HG03571 (cell line): ENCODE data around the gene SLC25A25.
"Not testable (repeated sequence)": the region's sequence is repeated elsewhere in the genome, so short reads cannot be mapped to it uniquely, and the experiment has no call there.

Experiments used
- ATAC-seq: cut with Tn5 transposase; IDR thresholded peaks from one replicate; pipeline ENCODE4 v1.9.1; 2021; ENCODE audit not compliant: unreplicated experiment

Gene SLC25A25

GRCh38 chr9:128051932-128052709 lies 15.9 kb upstream of the SLC25A25 start:
- no peak for ATAC-seq

GRCh38 chr9:128053560-128053959 lies 14.5 kb upstream of the SLC25A25 start:
- no peak for ATAC-seq

GRCh38 chr9:128054087-128054486 lies 13.9 kb upstream of the SLC25A25 start:
- no peak for ATAC-seq

GRCh38 chr9:128055344-128056040 lies 12.5 kb upstream of the SLC25A25 start:
- ATAC-seq = no peak

- ATAC-seq = no peak
Measured at GRCh38 chr9:128056086-128056485, 11.9 kb upstream of the SLC25A25 start.

GRCh38 chr9:128056887-128057723 lies 10.9 kb upstream of the SLC25A25 start:
- no peak for ATAC-seq

- no peak for ATAC-seq
Measured at GRCh38 chr9:128057724-128058409, 10.2 kb upstream of the SLC25A25 start.

- no peak for ATAC-seq
Measured at GRCh38 chr9:128059365-128059983, 8.6 kb upstream of the SLC25A25 start.

- no peak for ATAC-seq
Measured at GRCh38 chr9:128061275-128061960, 6.6 kb upstream of the SLC25A25 start.

- ATAC-seq = no peak
Measured at GRCh38 chr9:128062279-128062678, 5.8 kb upstream of the SLC25A25 start.

GRCh38 chr9:128062846-128063831 lies 4.9 kb upstream of the SLC25A25 start:
- no peak for ATAC-seq

- no peak for ATAC-seq
Measured at GRCh38 chr9:128065907-128066712, 1.9 kb upstream of the SLC25A25 start.

GRCh38 chr9:128066713-128067644 lies 1.1 kb upstream of the SLC25A25 start, which contains the start of gene NAIF1:
TSS of gene NAIF1 (minus strand) at chr9:128067320. CDS start at chr9:128067101, 219 bp downstream.
- ATAC-seq = peak; percentile 59

GRCh38 chr9:128068386-128069205 lies 564 bp downstream of the SLC25A25 start:
- peak; percentile 4 for ATAC-seq

GRCh38 chr9:128070874-128071273 lies 2.8 kb downstream of the SLC25A25 start:
- no peak for ATAC-seq

- ATAC-seq = not testable (repeated sequence)
Measured at GRCh38 chr9:128071475-128071874, 3.4 kb downstream of the SLC25A25 start.
